HS-5 (cell line): ENCODE data around the gene ANP32D.
"Not testable (repeated sequence)": the region's sequence is repeated elsewhere in the genome, so short reads cannot be mapped to it uniquely, and the experiment has no call there.

Source experiments
- DNase-seq: peaks from one replicate; pipeline ENCODE4 v3.0.0-alpha.2; 2012; ENCODE audit warnings: low read depth

The ANP32D gene

GRCh38 chr12:48506836-48507235 is 34.5 kb downstream of the ANP32D start:
- not testable (repeated sequence) for DNase-seq

DNA sequence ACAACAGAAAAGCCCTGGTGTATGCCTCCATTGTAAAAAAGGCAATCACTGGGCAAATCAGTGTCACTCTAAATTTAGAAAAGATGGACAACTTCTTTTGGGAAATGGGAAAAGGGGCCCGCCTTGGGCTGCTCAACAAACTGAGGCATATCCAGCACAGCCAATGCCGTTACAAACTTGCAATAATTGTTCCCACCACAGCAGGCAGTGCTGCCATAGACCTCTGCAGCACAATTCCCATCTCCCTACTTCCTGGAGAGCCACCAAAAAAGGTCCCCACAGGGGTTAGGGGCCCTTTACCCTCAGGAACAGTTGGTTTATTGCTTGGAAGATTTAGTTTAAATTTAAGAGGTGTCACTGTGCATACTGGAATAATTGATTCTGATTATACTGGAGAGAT is 36.6 kb downstream of the ANP32D start:
- no peak for DNase-seq

GRCh38 chr12:48510111-48510510 is 37.8 kb downstream of the ANP32D start:
- no peak for DNase-seq

GRCh38 chr12:48512855-48513254 is 40.5 kb downstream of the ANP32D start:
- DNase-seq, result no peak

- DNase-seq, result no peak
These were observed 42.4 kb downstream of the ANP32D start for GRCh38 chr12:48514728-48515127.

- not testable (repeated sequence) for DNase-seq
These were observed 48.0 kb downstream of the ANP32D start for GRCh38 chr12:48520381-48520780.
